A549 treated with AZD9567 at 1 μM for 4 hours (cell line): ENCODE data around the gene COX5B. TPM values are rescaled to one million over a fixed set of nuclear protein-coding genes. Genes with fewer than 3 reads are reported as not detected.

ENCODE experiments used
- total RNA-seq: library from RNA; stranded (reverse); fragments of 200-300 nt; extraction: Qiagen RNA extraction; gene quantifications from 5 replicates; pipeline ENCODE4 v1.2.3, GENCODE V29; 2022; ENCODE audit not compliant: insufficient read depth

COX5B gene
- 272 to 328 TPM (median 326 TPM) in 5 replicates for total RNA-seq

GRCh38 chr2:97645695-97646629, at the start of gene COX5B:
COX5B (plus strand) TSS chr2:97646062; CDS start chr2:97646087, 25 bp downstream.

DNA sequence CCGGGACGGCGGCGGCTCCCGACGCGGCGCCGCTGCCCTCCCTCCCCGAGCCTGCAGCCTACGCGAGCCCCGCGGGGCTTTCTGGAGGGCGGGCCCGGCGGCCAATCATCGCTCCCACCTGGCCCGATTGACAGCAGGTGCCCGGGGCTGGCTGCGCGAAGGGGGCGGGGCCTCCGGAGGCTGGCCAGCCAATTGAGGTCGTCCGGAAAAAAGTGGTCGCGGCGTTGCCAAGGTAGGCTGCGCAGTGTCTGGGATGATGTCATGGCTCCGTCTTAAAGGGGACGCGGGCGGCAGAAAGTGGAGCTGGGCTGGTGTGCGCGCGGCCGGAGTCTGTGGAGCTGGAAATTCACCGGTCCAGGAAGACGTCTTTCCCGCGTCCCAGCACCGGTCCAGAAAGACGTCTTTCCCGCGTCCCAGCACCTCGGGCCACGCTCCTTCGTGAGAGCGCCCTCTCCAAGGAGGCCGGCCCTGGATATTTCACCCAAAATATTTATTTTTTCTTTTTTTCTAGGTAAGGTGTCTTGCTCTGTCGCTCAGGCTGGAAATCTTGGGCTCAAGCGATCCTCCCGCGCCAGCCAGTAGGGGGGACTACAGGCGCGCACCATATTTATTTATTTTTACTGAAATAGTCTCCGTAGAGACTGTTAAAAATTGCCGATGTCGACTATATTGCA, 18.2 kb downstream of the COX5B start, which contains the start of gene ACTR1B:
ACTR1B (minus strand) TSS at position 83 of the 674 bp plus-strand sequence. CDS start 154 bp downstream, outside the sequence.

DNA sequence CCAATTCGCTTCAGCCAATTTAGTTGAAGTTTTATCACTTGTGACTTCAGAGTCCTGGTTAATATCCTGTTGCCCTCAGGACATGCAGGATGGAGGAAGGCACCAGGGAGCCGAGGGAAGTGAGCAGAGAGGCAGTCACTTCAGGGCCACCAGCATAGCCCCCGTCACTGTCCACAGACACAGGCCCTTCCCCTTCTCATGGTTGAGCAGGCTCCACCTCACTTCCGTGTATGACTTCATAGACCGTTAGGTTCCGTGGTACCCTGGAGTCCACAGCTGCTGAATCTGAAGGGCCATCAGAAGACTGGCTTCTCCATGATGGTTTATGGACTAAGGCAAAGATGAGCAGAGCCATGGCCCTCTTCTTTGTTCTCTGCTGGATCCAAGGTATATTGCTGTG, 23.6 kb downstream of the COX5B start, which contains the start of gene C2orf92:
C2orf92 (plus strand) TSS at position 266 of the 400 bp plus-strand sequence; CDS start at position 342, 76 bp downstream.

Other genes with a start within 250 kb of the COX5B start
- 2.4 to 6.1 TPM (median 4.8 TPM) in 5 replicates for gene ANKRD36B, start 56.2 kb upstream of the COX5B start, total RNA-seq
- 28.0 to 46.9 TPM (median 44.7 TPM) in 5 replicates for gene ACTR1B, start 18.0 kb downstream of the COX5B start, total RNA-seq
- 0.60 to 1.2 TPM (median 0.92 TPM) in 4 of 5 replicates, not detected in the other for gene C2orf92, start 23.7 kb downstream of the COX5B start, total RNA-seq
- gene ZAP70, start 67.5 kb downstream of the COX5B start, total RNA-seq = 0.03 to 0.17 TPM (median 0.16 TPM) in 3 of 5 replicates, not detected in the others